Parathyroid adenoma (tissue), 2 donors: ENCODE data around the gene RPA1.

ENCODE experiments used
- H2AFZ ChIP-seq: fragments of 300-600 bp; sonication (generic); one replicate; pipeline ENCODE4 v1.7.0; 2017; ENCODE audit warnings: antibody characterized with exemption, mild to moderate bottlenecking
- H3K27ac ChIP-seq: fragments of 300-600 bp; sonication (generic); one replicate; pipeline ENCODE4 v1.7.0; 2017
- H3K27me3 ChIP-seq: fragments of 300-600 bp; sonication (generic); one replicate; pipeline ENCODE4 v1.7.0; 2017; ENCODE audit warnings: low read length; ENCODE audit not compliant: control insufficient read depth, insufficient read depth
- H3K36me3 ChIP-seq: fragments of 300-600 bp; sonication (generic); one replicate; pipeline ENCODE4 v1.7.0; 2017; ENCODE audit warnings: low read length; ENCODE audit not compliant: control insufficient read depth, insufficient read depth
- H3K4me1 ChIP-seq: fragments of 300-600 bp; sonication (generic); one replicate; pipeline ENCODE4 v1.7.0; 2017; ENCODE audit warnings: control low read depth
- H3K4me2 ChIP-seq: fragments of 300-600 bp; sonication (generic); one replicate; pipeline ENCODE4 v1.7.0; 2017; ENCODE audit warnings: low read length
- H3K4me3 ChIP-seq: fragments of 300-600 bp; sonication (generic); one replicate; pipeline ENCODE4 v1.7.0; 2017; ENCODE audit warnings: low read depth, low read length
- H3K79me2 ChIP-seq: fragments of 300-600 bp; sonication (generic); one replicate; pipeline ENCODE4 v1.7.0; 2017; ENCODE audit warnings: control low read depth
- H3K9ac ChIP-seq: fragments of 300-600 bp; sonication (generic); one replicate; pipeline ENCODE4 v1.7.0; 2017; ENCODE audit warnings: mild to moderate bottlenecking
- H3K9me3 ChIP-seq: fragments of 300-600 bp; sonication (generic); one replicate; pipeline ENCODE4 v1.7.0; 2017; ENCODE audit warnings: low read length; ENCODE audit not compliant: control insufficient read depth
- CTCF ChIP-seq: fragments of 300-600 bp; sonication (generic); IDR thresholded peaks from one replicate; pipeline ENCODE4 v1.7.0; 2017; ENCODE audit warnings: antibody characterized with exemption, mild to moderate bottlenecking
- donor health status: primary hyperparathyroidism.

The RPA1 gene

GRCh38 chr17:1861391-1862010, 31.7 kb downstream of the RPA1 start:
- no peaks in the 10 kb centered on the region for H3K79me2 ChIP-seq
- no peak for TF ChIP-seq CTCF
- no peak overlapping the region for H3K27ac ChIP-seq
- no peak overlapping the region for H2AFZ ChIP-seq
- H3K4me1 ChIP-seq = no peaks in the 10 kb centered on the region
- no peak overlapping the region for H3K4me2 ChIP-seq
- no peak overlapping the region for H3K4me3 ChIP-seq
- H3K36me3 ChIP-seq = no peaks in the 10 kb centered on the region
- H3K9me3 ChIP-seq = no peaks in the 10 kb centered on the region
- H3K9ac ChIP-seq = no peak overlapping the region
- no peaks in the 10 kb centered on the region for H3K27me3 ChIP-seq

- Histone ChIP-seq H3K27ac (no peak overlapping the region), H3K4me2 (no peak overlapping the region), H3K9me3 (no peaks in the 10 kb centered on the region), H2AFZ (no peak overlapping the region), H3K9ac (no peak overlapping the region), H3K4me1 (no peaks in the 10 kb centered on the region), H3K27me3 (no peaks in the 10 kb centered on the region), H3K4me3 (no peak overlapping the region), H3K79me2 (no peaks in the 10 kb centered on the region), H3K36me3 (no peaks in the 10 kb centered on the region)
- TF ChIP-seq CTCF = peak; percentile 54
These were observed 35.6 kb downstream of the RPA1 start for GRCh38 chr17:1865252-1866037.

- no peak for TF ChIP-seq CTCF
- Histone ChIP-seq H3K4me1 (no peaks in the 10 kb centered on the region), H3K79me2 (no peaks in the 10 kb centered on the region), H3K27ac (no peak overlapping the region), H2AFZ (no peak overlapping the region), H3K4me2 (no peak overlapping the region), H3K27me3 (no peaks in the 10 kb centered on the region), H3K36me3 (no peaks in the 10 kb centered on the region), H3K9ac (no peak overlapping the region), H3K9me3 (no peaks in the 10 kb centered on the region), H3K4me3 (no peak overlapping the region)
These were observed 37.5 kb downstream of the RPA1 start for GRCh38 chr17:1867307-1867706.

GRCh38 chr17:1868090-1868489, 38.3 kb downstream of the RPA1 start:
- Histone ChIP-seq H3K4me3 (no peak overlapping the region), H3K36me3 (no peaks in the 10 kb centered on the region), H2AFZ (no peak overlapping the region), H3K27ac (no peak overlapping the region), H3K4me2 (no peak overlapping the region), H3K27me3 (no peaks in the 10 kb centered on the region), H3K4me1 (no peaks in the 10 kb centered on the region), H3K9me3 (no peaks in the 10 kb centered on the region), H3K79me2 (no peaks in the 10 kb centered on the region), H3K9ac (no peak overlapping the region)
- no peak for TF ChIP-seq CTCF
